SKM-1 treated with dmso at 0.1 percent for 144 hours (cell line): ENCODE data around the gene VPS8.

ENCODE experiments used
- DNase-seq: peaks from one replicate; lab custom pipeline; 2025; ENCODE audit not compliant: unreplicated experiment; lab: John Stamatoyannopoulos, UW

Gene VPS8

GRCh38 chr3:185051801-185052200 is 239.8 kb downstream of the VPS8 start:
- DNase-seq: no peak

GRCh38 chr3:185052631-185053030 is 240.7 kb downstream of the VPS8 start:
- no peak for DNase-seq

GRCh38 chr3:185056908-185057307 is 244.9 kb downstream of the VPS8 start:
- no peak for DNase-seq

GRCh38 chr3:185057829-185058228 is 245.9 kb downstream of the VPS8 start:
- no peak for DNase-seq

- no peak for DNase-seq
These were observed 246.8 kb downstream of the VPS8 start for GRCh38 chr3:185058796-185059195.

- peak; percentile 5 for DNase-seq
These were observed 247.8 kb downstream of the VPS8 start for GRCh38 chr3:185059766-185060165.

- no peak for DNase-seq
These were observed 248.7 kb downstream of the VPS8 start for GRCh38 chr3:185060655-185061054.

GRCh38 chr3:185062191-185062590 is 250.2 kb downstream of the VPS8 start:
- DNase-seq: no peak

GRCh38 chr3:185063431-185063830 is 251.5 kb downstream of the VPS8 start:
- DNase-seq: no peak

GRCh38 chr3:185065059-185065458 is 253.1 kb downstream of the VPS8 start:
- no peak for DNase-seq

GRCh38 chr3:185066251-185066650 is 254.3 kb downstream of the VPS8 start:
- no peak for DNase-seq

- no peak for DNase-seq
These were observed 255.2 kb downstream of the VPS8 start for GRCh38 chr3:185067173-185067572.

GRCh38 chr3:185069037-185070030 is 257.4 kb downstream of the VPS8 start:
- no peak for DNase-seq

- no peak for DNase-seq
These were observed 258.7 kb downstream of the VPS8 start for GRCh38 chr3:185070491-185071286.

- DNase-seq: no peak
These were observed 259.4 kb downstream of the VPS8 start for GRCh38 chr3:185071287-185071800.

- no peak for DNase-seq
These were observed 263.6 kb downstream of the VPS8 start for GRCh38 chr3:185075547-185075946.

GRCh38 chr3:185076219-185076618 is 264.3 kb downstream of the VPS8 start:
- no peak for DNase-seq

- DNase-seq: no peak
These were observed 267.7 kb downstream of the VPS8 start for GRCh38 chr3:185079625-185080024.

- DNase-seq: no peak
These were observed 269.6 kb downstream of the VPS8 start for GRCh38 chr3:185081521-185081920.

GRCh38 chr3:185082149-185082548 is 270.2 kb downstream of the VPS8 start:
- no peak for DNase-seq

- no peak for DNase-seq
These were observed 270.9 kb downstream of the VPS8 start for GRCh38 chr3:185082829-185083228.

GRCh38 chr3:185084402-185084801 is 272.4 kb downstream of the VPS8 start:
- no peak for DNase-seq
